ENCODE data around the gene CPB2. TPM values are rescaled to one million over a fixed set of nuclear protein-coding genes. Genes with fewer than 3 reads are reported as not detected.
A peak's percentile ranks its signal among the peaks of the same experiment; 100 is the strongest.

The CPB2 gene
- total RNA-seq, 1 experiment from 2014 or later = not detected

GRCh38 chr13:46127358-46128023 is 22.7 kb upstream of the CPB2 start:
- H3K36me3 Mint-ChIP-seq (ENCODE audit: insufficient read depth, unreplicated experiment) = no peaks in the 10 kb centered on the region
- no peak for DNase-seq (ENCODE audit: unreplicated experiment)
- H3K4me3 Mint-ChIP-seq (ENCODE audit: unreplicated experiment) = no peak overlapping the region
- CTCF ChIA-PET = interaction anchor here (0.6 to 2.8 kb wide), 22 partner anchors 8 to 506 kb away, joined by 3 to 28 read pairs (median 5); no protein-coding TSS in a partner anchor
- H3K4me1 Mint-ChIP-seq (ENCODE audit: insufficient read depth, unreplicated experiment) = peaks cover 6% of the 10 kb centered on the region
- H3K27me3 Mint-ChIP-seq (ENCODE audit: insufficient read depth, unreplicated experiment) = peaks cover 29% of the 10 kb centered on the region
- H3K27ac Mint-ChIP-seq (ENCODE audit: low read depth, unreplicated experiment) = no peak overlapping the region
- intact Hi-C loops (cut with micrococcal nuclease) = loop anchor here (5.0 kb wide), 1 partner anchor 200 kb away; no protein-coding TSS in a partner anchor
- POLR2A ChIA-PET = interaction anchor here (1.4 to 2.5 kb wide), 2 partner anchors 75 to 77 kb away, joined by 3 to 14 read pairs; partner anchors contain the start of gene ZC3H13
- H3K9me3 Mint-ChIP-seq (ENCODE audit: unreplicated experiment) = no peaks in the 10 kb centered on the region
- BruUV-seq (replicated peaks) = no TSS peak
- no peak for TF ChIP-seq CTCF (IDR thresholded peaks at IDR 0.05; ENCODE audit: unreplicated experiment)

GRCh38 chr13:46126552-46127357 is 21.9 kb upstream of the CPB2 start:
- peak; percentile 88 for TF ChIP-seq CTCF (IDR thresholded peaks at IDR 0.05; ENCODE audit: unreplicated experiment)
- no peak overlapping the region for H3K27ac Mint-ChIP-seq (ENCODE audit: low read depth, unreplicated experiment)
- intact Hi-C loops (cut with micrococcal nuclease) = loop anchor here (1.0 to 5.0 kb wide), 5 partner anchors 73 to 503 kb away; no protein-coding TSS in a partner anchor
- BruUV-seq (replicated peaks) = no TSS peak
- H3K36me3 Mint-ChIP-seq (ENCODE audit: insufficient read depth, unreplicated experiment) = no peaks in the 10 kb centered on the region
- H3K27me3 Mint-ChIP-seq (ENCODE audit: insufficient read depth, unreplicated experiment) = peaks cover 29% of the 10 kb centered on the region
- peak; percentile 87 for DNase-seq (ENCODE audit: unreplicated experiment)
- H3K4me3 Mint-ChIP-seq (ENCODE audit: unreplicated experiment) = no peak overlapping the region
- CTCF ChIA-PET = interaction anchor here (0.5 to 2.8 kb wide), 48 partner anchors 8 to 505 kb away, joined by 3 to 28 read pairs (median 4); partner anchors contain the start of gene CPB2
- no peaks in the 10 kb centered on the region for H3K9me3 Mint-ChIP-seq (ENCODE audit: unreplicated experiment)
- POLR2A ChIA-PET = interaction anchor here (1.0 to 2.5 kb wide), 4 partner anchors 11 to 76 kb away, joined by 3 to 14 read pairs (median 6); partner anchors contain the start of gene ZC3H13
- peaks cover 6% of the 10 kb centered on the region for H3K4me1 Mint-ChIP-seq (ENCODE audit: insufficient read depth, unreplicated experiment)

- CTCF ChIA-PET = interaction anchor here (0.5 to 2.8 kb wide), 43 partner anchors 8 to 502 kb away, joined by 3 to 28 read pairs (median 4); partner anchors contain the start of gene CPB2
- DNase-seq (ENCODE audit: unreplicated experiment) = no peak
- Mint-ChIP-seq H3K27ac (ENCODE audit: low read depth, unreplicated experiment) (no peak overlapping the region), H3K9me3 (ENCODE audit: unreplicated experiment) (no peaks in the 10 kb centered on the region), H3K27me3 (ENCODE audit: insufficient read depth, unreplicated experiment) (peaks cover 24% of the 10 kb centered on the region), H3K4me1 (ENCODE audit: insufficient read depth, unreplicated experiment) (peaks cover 8% of the 10 kb centered on the region), H3K36me3 (ENCODE audit: insufficient read depth, unreplicated experiment) (no peaks in the 10 kb centered on the region), H3K4me3 (ENCODE audit: unreplicated experiment) (no peak overlapping the region)
- TF ChIP-seq CTCF (IDR thresholded peaks at IDR 0.05; ENCODE audit: unreplicated experiment) = no peak
- no TSS peak for BruUV-seq (replicated peaks)
- intact Hi-C loops (cut with micrococcal nuclease) = loop anchor here (1.0 to 5.0 kb wide), 5 partner anchors 73 to 503 kb away; no protein-coding TSS in a partner anchor
- POLR2A ChIA-PET = interaction anchor here (1.0 to 2.5 kb wide), 4 partner anchors 11 to 75 kb away, joined by 3 to 14 read pairs (median 6); partner anchors contain the start of gene ZC3H13
Observed at GRCh38 chr13:46126056-46126455, 21.2 kb upstream of the CPB2 start.
